Caco-2 (cell line): ENCODE measurements around the gene ADAMTS15. TPM values are rescaled to one million over a fixed set of nuclear protein-coding genes. Genes with fewer than 3 reads are reported as not detected.

Source experiments
- BruUV-seq: library from RNA; stranded (reverse); fragments of 400-500 nt; replicated peaks from 2 replicates; lab custom pipeline; 2021; lab: Mats Ljungman, UMichigan
- CTCF ChIA-PET: fragments of 300-600 bp; sonication (Branson Sonifier 250); formaldehyde crosslinking; loops from one replicate; lab custom pipeline; 2022; ENCODE audit warnings: antibody characterized with exemption; lab: Charles Lee
- POLR2A ChIA-PET: fragments of 300-600 bp; sonication (Branson Sonifier 250); formaldehyde crosslinking; loops from one replicate; lab custom pipeline; 2022; ENCODE audit warnings: antibody characterized with exemption; lab: Charles Lee
- DNase-seq, 2 experiments: peaks; one replicate each; pipeline versions ENCODE4 v3.0.0 to v3.0.0-alpha.2; 2020 to 2022
- H3K27me3 ChIP-seq: replicated peaks from 2 replicates; pipeline ENCODE4 v1.6.0; 2011; ENCODE audit warnings: low read length; ENCODE audit not compliant: control insufficient read depth, insufficient read depth
- H3K36me3 ChIP-seq: 2 replicates; pipeline ENCODE4 v1.5.1; 2011; ENCODE audit warnings: low read length; ENCODE audit not compliant: control insufficient read depth, insufficient read depth
- H3K4me1 ChIP-seq: fragments of 250-450 bp; sonication (Bioruptor Pico); 2 replicates; pipeline ENCODE4 v1.5.1; 2020; ENCODE audit warnings: mild to moderate bottlenecking
- H3K4me3 ChIP-seq: 2 replicates; pipeline ENCODE4 v1.5.1; 2011; ENCODE audit warnings: low read depth, mild to moderate bottlenecking, control low read depth, low read length
- H3K9me3 ChIP-seq: fragments of 250-450 bp; sonication (Bioruptor Pico); 2 replicates; pipeline ENCODE4 v1.5.1; 2020; ENCODE audit warnings: mild to moderate bottlenecking, moderate library complexity
- H3K27ac Mint-ChIP-seq: one replicate; pipeline ENCODE4 v1.8.0; 2022; ENCODE audit warnings: mixed read lengths; ENCODE audit not compliant: unreplicated experiment
- H3K27me3 Mint-ChIP-seq: one replicate; pipeline ENCODE4 v1.8.0; 2022; ENCODE audit warnings: mixed read lengths; ENCODE audit not compliant: insufficient read depth, unreplicated experiment
- H3K36me3 Mint-ChIP-seq: one replicate; pipeline ENCODE4 v1.8.0; 2022; ENCODE audit warnings: mild to moderate bottlenecking, mixed read lengths; ENCODE audit not compliant: insufficient read depth, unreplicated experiment
- H3K4me1 Mint-ChIP-seq: one replicate; pipeline ENCODE4 v1.8.0; 2022; ENCODE audit warnings: low read depth, mixed read lengths; ENCODE audit not compliant: unreplicated experiment
- H3K4me3 Mint-ChIP-seq: one replicate; pipeline ENCODE4 v1.8.0; 2022; ENCODE audit warnings: mild to moderate bottlenecking, moderate library complexity, mixed read lengths; ENCODE audit not compliant: unreplicated experiment
- H3K9me3 Mint-ChIP-seq: one replicate; pipeline ENCODE4 v1.8.0; 2022; ENCODE audit warnings: mixed read lengths; ENCODE audit not compliant: unreplicated experiment
- CTCF ChIP-seq, 2 experiments: fragments of 200-600 bp in 1 of 2; IDR thresholded peaks; 1 replicate in 1 of 2; 2 replicates in 1 of 2; pipeline versions ENCODE4 v1.5.1 to v1.8.0; 2011 to 2022; ENCODE audit warnings: antibody characterized with exemption in 1 of 2, control low read depth in 1 of 2, inconsistent platforms in 1 of 2, low read depth in 1 of 2, low read length in 1 of 2, mild to moderate bottlenecking in 1 of 2, moderate library complexity in 1 of 2; ENCODE audit not compliant: insufficient read depth in 1 of 2, severe bottlenecking in 1 of 2, unreplicated experiment in 1 of 2
- intact Hi-C: fragments of 100-400 bp; cut with micrococcal nuclease; formaldehyde crosslinking; loops from one replicate; pipeline ENCODE4 v1.10.0; 2022; ENCODE audit not compliant: unreplicated experiment
- total RNA-seq: library from RNA; stranded (reverse); gene quantifications from 2 replicates; pipeline ENCODE4 v1.2.3, GENCODE V29; 2022

The ADAMTS15 gene
- total RNA-seq, 1 experiment from 2014 or later, result 0.20 TPM

- POLR2A ChIA-PET, result no interaction called here
- no peaks in the 10 kb centered on the region for H3K36me3 ChIP-seq
- Mint-ChIP-seq H3K4me3 (no peak overlapping the region), H3K4me1 (peaks cover 14% of the 10 kb centered on the region), H3K27me3 (peaks cover 54% of the 10 kb centered on the region), H3K27ac (no peak overlapping the region), H3K9me3 (no peaks in the 10 kb centered on the region), H3K36me3 (no peaks in the 10 kb centered on the region)
- no peaks in the 10 kb centered on the region for H3K9me3 ChIP-seq
- CTCF ChIA-PET, result interaction anchor here (0.6 to 1.8 kb wide), 5 partner anchors 39 to 437 kb away, joined by 3 to 5 read pairs (median 4); no protein-coding TSS in a partner anchor
- H3K4me3 ChIP-seq, result no peak overlapping the region
- TF ChIP-seq CTCF (IDR thresholded peaks at IDR 0.05; ENCODE audit: insufficient read depth in 1 of 2, low read depth in 1 of 2, low read length in 1 of 2, severe bottlenecking in 1 of 2, unreplicated experiment in 1 of 2), result no peak
- intact Hi-C loops, result no loop called here
- H3K27me3 ChIP-seq, result peaks cover 26% of the 10 kb centered on the region
- no TSS peak for BruUV-seq
- DNase-seq, result no peak
- peaks cover 5% of the 10 kb centered on the region for H3K4me1 ChIP-seq
Observed at GRCh38 chr11:130425156-130425555, 23.3 kb upstream of the ADAMTS15 start.

GRCh38 chr11:130426223-130426836 is 22.1 kb upstream of the ADAMTS15 start:
- Mint-ChIP-seq H3K36me3 (no peaks in the 10 kb centered on the region), H3K4me3 (no peak overlapping the region), H3K27me3 (peaks cover 54% of the 10 kb centered on the region), H3K27ac (no peak overlapping the region), H3K9me3 (no peaks in the 10 kb centered on the region), H3K4me1 (peaks cover 14% of the 10 kb centered on the region)
- Histone ChIP-seq H3K4me1 (peaks cover 5% of the 10 kb centered on the region), H3K27me3 (peaks cover 27% of the 10 kb centered on the region), H3K9me3 (no peaks in the 10 kb centered on the region), H3K4me3 (no peak overlapping the region), H3K36me3 (no peaks in the 10 kb centered on the region)
- no peak for TF ChIP-seq CTCF (IDR thresholded peaks at IDR 0.05; ENCODE audit: insufficient read depth in 1 of 2, low read depth in 1 of 2, low read length in 1 of 2, severe bottlenecking in 1 of 2, unreplicated experiment in 1 of 2)
- intact Hi-C loops, result no loop called here
- no peak for DNase-seq
- ChIA-PET POLR2A (no interaction called here), CTCF (interaction anchor here (1.4 kb wide), 1 partner anchor 214 kb away, joined by 4 read pairs; no protein-coding TSS in a partner anchor)
- BruUV-seq, result no TSS peak

- intact Hi-C loops, result loop anchor here (1.0 kb wide), 1 partner anchor 214 kb away; no protein-coding TSS in a partner anchor
- Histone ChIP-seq H3K4me3 (no peak overlapping the region), H3K4me1 (peaks cover 5% of the 10 kb centered on the region), H3K9me3 (no peaks in the 10 kb centered on the region), H3K36me3 (no peaks in the 10 kb centered on the region), H3K27me3 (peaks cover 27% of the 10 kb centered on the region)
- Mint-ChIP-seq H3K4me3 (peak overlapping the region; percentile 56), H3K27me3 (peaks cover 50% of the 10 kb centered on the region), H3K36me3 (no peaks in the 10 kb centered on the region), H3K4me1 (peaks cover 14% of the 10 kb centered on the region), H3K27ac (no peak overlapping the region), H3K9me3 (no peaks in the 10 kb centered on the region)
- BruUV-seq, result no TSS peak
- ChIA-PET POLR2A (no interaction called here), CTCF (interaction anchor here (1.4 kb wide), 1 partner anchor 214 kb away, joined by 4 read pairs; no protein-coding TSS in a partner anchor)
- DNase-seq, result no peak
- TF ChIP-seq CTCF (IDR thresholded peaks at IDR 0.05; ENCODE audit: insufficient read depth in 1 of 2, low read depth in 1 of 2, low read length in 1 of 2, severe bottlenecking in 1 of 2, unreplicated experiment in 1 of 2), result no peak
Observed at GRCh38 chr11:130426837-130427341, 21.6 kb upstream of the ADAMTS15 start.
